GM18519 (cell line): Measurements from ENCODE around the gene ME2.
"Not testable (repeated sequence)": the region's sequence is repeated elsewhere in the genome, so short reads cannot be mapped to it uniquely, and the experiment has no call there.

ENCODE experiments used
- ATAC-seq: cut with Tn5 transposase; IDR thresholded peaks from one replicate; pipeline ENCODE4 v1.9.1; 2021; ENCODE audit warnings: mild to moderate bottlenecking, moderate library complexity; ENCODE audit not compliant: unreplicated experiment, low FRiP score

ME2 gene

GRCh38 chr18:50967714-50968661, 89.1 kb downstream of the ME2 start, which contains the start of gene ELAC1:
ELAC1 (plus strand) TSS chr18:50968040; CDS start chr18:50974405, 6,365 bp downstream.
- ATAC-seq: peak; percentile 88

GRCh38 chr18:50969448-50969847, 90.5 kb downstream of the ME2 start:
- no peak for ATAC-seq

- no peak for ATAC-seq
Observed at GRCh38 chr18:50970006-50970405, 91.1 kb downstream of the ME2 start.

GRCh38 chr18:50972404-50972803, 93.5 kb downstream of the ME2 start:
- ATAC-seq: not testable (repeated sequence)

- no peak for ATAC-seq
Observed at GRCh38 chr18:50973367-50974126, 94.6 kb downstream of the ME2 start.

GRCh38 chr18:50977037-50977760, 98.3 kb downstream of the ME2 start:
- ATAC-seq: no peak

- ATAC-seq: no peak
Observed at GRCh38 chr18:50981381-50981780, 102.5 kb downstream of the ME2 start.

- ATAC-seq: no peak
Observed at GRCh38 chr18:50982086-50982801, 103.3 kb downstream of the ME2 start.

GRCh38 chr18:50982802-50983179, 103.9 kb downstream of the ME2 start:
- no peak for ATAC-seq

GRCh38 chr18:50986360-50987087, 107.6 kb downstream of the ME2 start:
- ATAC-seq: no peak

GRCh38 chr18:50987261-50987660, 108.3 kb downstream of the ME2 start:
- no peak for ATAC-seq

GRCh38 chr18:50989711-50990110, 110.8 kb downstream of the ME2 start:
- no peak for ATAC-seq

- no peak for ATAC-seq
Observed at GRCh38 chr18:50992351-50992762, 113.4 kb downstream of the ME2 start.

GRCh38 chr18:50994031-50994430, 115.1 kb downstream of the ME2 start:
- no peak for ATAC-seq

GRCh38 chr18:51003174-51003573, 124.3 kb downstream of the ME2 start:
- not testable (repeated sequence) for ATAC-seq
